Neuron (in vitro differentiated cells): ENCODE measurements around the gene SOCS1.

Experiments
- H2AFZ ChIP-seq: one replicate; pipeline ENCODE4 v1.6.1; 2013; ENCODE audit warnings: low read depth, mild to moderate bottlenecking, inconsistent platforms, low read length, moderate library complexity
- H3K27me3 ChIP-seq: one replicate; pipeline ENCODE4 v1.6.1; 2013; ENCODE audit warnings: low read length; ENCODE audit not compliant: insufficient read depth
- H3K36me3 ChIP-seq: one replicate; pipeline ENCODE4 v1.6.1; 2013; ENCODE audit warnings: low read length; ENCODE audit not compliant: insufficient read depth
- H3K4me1 ChIP-seq: one replicate; pipeline ENCODE4 v1.6.1; 2013; ENCODE audit warnings: low read length; ENCODE audit not compliant: insufficient read depth
- H3K4me3 ChIP-seq: 2 replicates; pipeline ENCODE4 v1.5.1; 2013; ENCODE audit warnings: mild to moderate bottlenecking, low read length, moderate library complexity
- H3K9me3 ChIP-seq: one replicate; pipeline ENCODE4 v1.6.1; 2013; ENCODE audit warnings: low read length

Gene SOCS1

GRCh38 chr16:11253009-11253994, 2.7 kb downstream of the SOCS1 start:
- H2AFZ ChIP-seq = no peak overlapping the region
- H3K9me3 ChIP-seq = no peaks in the 10 kb centered on the region
- no peak overlapping the region for H3K4me3 ChIP-seq
- peaks cover 14% of the 10 kb centered on the region for H3K4me1 ChIP-seq
- H3K36me3 ChIP-seq = no peaks in the 10 kb centered on the region
- H3K27me3 ChIP-seq = no peaks in the 10 kb centered on the region

DNA sequence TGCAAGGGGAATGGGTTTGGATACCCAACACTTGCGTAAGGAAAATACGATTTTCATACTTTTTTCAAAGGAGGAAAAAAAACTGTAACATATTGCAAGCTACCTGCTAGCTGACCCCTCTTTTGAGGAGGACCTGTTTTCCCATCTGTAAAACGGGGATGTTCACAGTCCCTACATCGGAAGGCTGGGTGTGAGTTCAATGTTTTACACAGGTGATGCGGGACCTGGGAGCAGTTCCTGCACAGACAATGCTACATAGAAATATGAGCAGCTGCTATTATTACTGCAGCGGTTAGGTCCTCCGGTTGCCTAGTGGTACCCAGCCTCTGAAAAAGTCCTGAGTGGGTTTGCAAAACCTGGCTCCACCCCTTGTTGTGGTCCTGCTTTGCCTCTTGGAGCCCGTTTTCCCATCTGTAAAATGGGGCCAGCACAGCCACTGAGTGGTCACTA, 3.5 kb downstream of the SOCS1 start:
- H3K27me3 ChIP-seq = no peaks in the 10 kb centered on the region

GRCh38 chr16:11251525-11252481, 4.2 kb downstream of the SOCS1 start:
- no peak overlapping the region for H2AFZ ChIP-seq
- H3K27me3 ChIP-seq = no peaks in the 10 kb centered on the region
- no peaks in the 10 kb centered on the region for H3K9me3 ChIP-seq
- H3K36me3 ChIP-seq = no peaks in the 10 kb centered on the region
- H3K4me1 ChIP-seq = peaks cover 10% of the 10 kb centered on the region
- no peak overlapping the region for H3K4me3 ChIP-seq

More for the DNA sequence above, 3.5 kb downstream of the SOCS1 start:
- Histone ChIP-seq H3K36me3 (no peaks in the 10 kb centered on the region), H3K4me1 (peaks cover 14% of the 10 kb centered on the region), H3K9me3 (no peaks in the 10 kb centered on the region), H2AFZ (no peak overlapping the region), H3K4me3 (no peak overlapping the region)

DNA sequence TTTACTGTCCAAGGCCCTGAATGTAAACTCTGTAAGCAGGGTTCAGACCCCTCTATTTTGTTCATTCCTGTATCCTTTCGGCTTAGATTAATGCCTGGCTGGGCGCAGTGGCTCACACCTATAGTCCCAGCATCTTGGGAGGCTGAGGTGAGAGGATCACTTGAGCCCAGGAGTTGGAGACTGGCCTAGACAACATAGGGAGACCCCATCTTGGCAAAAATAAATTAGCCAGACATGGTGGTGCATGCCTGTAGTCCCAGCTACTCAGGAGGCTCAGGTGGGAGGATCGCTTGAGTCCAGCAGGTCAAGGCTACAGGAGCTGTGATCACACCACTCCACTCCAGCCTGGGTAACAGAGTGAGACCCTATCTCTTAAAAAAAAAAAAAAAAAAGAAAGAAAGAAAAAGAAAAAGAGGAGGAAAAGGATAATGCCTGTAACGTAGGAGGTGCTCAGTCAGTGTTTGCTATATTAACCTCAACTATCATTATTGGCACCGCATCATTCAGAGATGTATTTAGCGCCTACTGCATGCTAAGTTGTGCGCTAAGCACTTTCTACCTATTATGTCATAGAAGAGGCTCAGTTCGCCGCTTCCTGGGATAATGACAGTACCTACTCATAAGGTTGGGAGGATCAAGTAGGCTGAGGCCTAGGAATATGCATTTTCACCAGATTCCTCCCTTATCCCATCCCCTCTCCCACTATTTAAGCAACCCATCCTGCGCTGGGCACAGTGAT, 5.0 kb downstream of the SOCS1 start:
- Histone ChIP-seq H3K9me3 (no peaks in the 10 kb centered on the region), H3K4me3 (no peak overlapping the region), H3K4me1 (peaks cover 9% of the 10 kb centered on the region)

GRCh38 chr16:11250091-11250785, 5.8 kb downstream of the SOCS1 start:
- H3K4me3 ChIP-seq = no peak overlapping the region
- peaks cover 6% of the 10 kb centered on the region for H3K4me1 ChIP-seq
- H2AFZ ChIP-seq = no peak overlapping the region

More for the DNA sequence above, 5.0 kb downstream of the SOCS1 start:
- H3K36me3 ChIP-seq = no peaks in the 10 kb centered on the region
- H2AFZ ChIP-seq = no peak overlapping the region
- H3K27me3 ChIP-seq = no peaks in the 10 kb centered on the region

DNA sequence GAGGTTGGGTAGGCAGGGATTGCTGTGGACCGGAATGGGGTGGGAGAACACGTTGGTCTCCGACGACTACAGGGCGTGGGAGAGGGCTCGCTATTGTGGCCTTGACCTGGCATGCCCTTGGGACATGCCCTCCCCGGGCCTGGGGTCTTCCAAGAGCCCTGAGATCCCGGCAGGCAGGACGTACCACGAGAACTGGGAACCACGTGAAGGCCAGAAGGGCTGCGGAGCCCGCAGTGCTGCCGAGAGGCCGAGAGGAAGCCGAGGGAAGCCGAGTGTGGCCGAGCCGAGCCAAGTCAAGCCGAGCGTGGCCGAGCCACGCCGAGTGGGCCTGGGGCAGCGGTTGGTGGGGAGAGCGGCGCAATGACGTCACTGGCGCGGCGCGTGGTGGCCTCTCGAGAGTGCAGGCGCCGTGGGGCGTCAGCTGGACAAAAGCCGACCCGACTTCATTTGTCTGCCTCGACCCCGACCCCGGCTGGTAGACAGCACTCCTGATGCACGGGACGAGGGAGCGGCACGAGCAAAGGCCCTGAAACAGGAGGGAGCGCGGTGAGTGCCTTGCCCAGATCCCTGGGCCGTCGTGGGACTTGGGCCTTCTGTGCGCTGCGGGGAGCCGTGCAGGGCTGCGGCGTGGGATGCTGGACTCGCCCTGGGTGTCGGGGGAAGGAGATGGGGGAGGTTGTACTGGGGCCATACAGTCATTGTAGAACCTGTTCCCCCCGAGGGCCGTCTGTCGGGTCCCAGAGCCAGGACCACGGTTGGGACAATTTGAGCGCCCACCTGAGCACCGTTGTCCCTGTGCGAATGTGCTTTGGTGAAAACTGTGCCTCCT, 6.6 kb downstream of the SOCS1 start:
- Histone ChIP-seq H3K4me1 (peaks cover 1% of the 10 kb centered on the region), H3K4me3 (no peak overlapping the region), H2AFZ (no peak overlapping the region), H3K36me3 (no peaks in the 10 kb centered on the region), H3K9me3 (no peaks in the 10 kb centered on the region), H3K27me3 (no peaks in the 10 kb centered on the region)

More at GRCh38 chr16:11250091-11250785, 5.8 kb downstream of the SOCS1 start:
- no peaks in the 10 kb centered on the region for H3K36me3 ChIP-seq
- no peaks in the 10 kb centered on the region for H3K9me3 ChIP-seq
- H3K27me3 ChIP-seq = no peaks in the 10 kb centered on the region

DNA sequence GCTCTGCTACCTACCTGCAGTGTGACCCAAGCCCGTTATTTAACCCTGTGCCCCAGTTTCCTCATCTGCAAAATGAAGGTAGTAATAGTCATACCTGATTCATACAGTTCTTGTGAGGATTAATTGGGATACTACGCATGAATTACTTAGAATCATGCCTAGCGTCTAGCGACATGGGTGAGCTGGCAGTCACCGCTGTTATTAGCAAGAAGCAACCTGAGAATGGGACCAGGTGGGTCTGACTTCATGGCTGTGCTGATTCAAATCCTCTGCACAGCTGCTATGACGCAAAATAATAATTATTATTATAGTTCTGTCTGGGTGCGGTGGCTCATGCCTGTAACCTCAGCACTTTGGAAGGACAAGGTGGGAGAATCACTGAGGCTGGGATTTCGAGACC, 7.9 kb downstream of the SOCS1 start:
- H3K27me3 ChIP-seq = no peaks in the 10 kb centered on the region
- no peak overlapping the region for H3K4me3 ChIP-seq
- H2AFZ ChIP-seq = no peak overlapping the region
- H3K36me3 ChIP-seq = no peaks in the 10 kb centered on the region
- no peaks in the 10 kb centered on the region for H3K9me3 ChIP-seq
- H3K4me1 ChIP-seq = no peaks in the 10 kb centered on the region

DNA sequence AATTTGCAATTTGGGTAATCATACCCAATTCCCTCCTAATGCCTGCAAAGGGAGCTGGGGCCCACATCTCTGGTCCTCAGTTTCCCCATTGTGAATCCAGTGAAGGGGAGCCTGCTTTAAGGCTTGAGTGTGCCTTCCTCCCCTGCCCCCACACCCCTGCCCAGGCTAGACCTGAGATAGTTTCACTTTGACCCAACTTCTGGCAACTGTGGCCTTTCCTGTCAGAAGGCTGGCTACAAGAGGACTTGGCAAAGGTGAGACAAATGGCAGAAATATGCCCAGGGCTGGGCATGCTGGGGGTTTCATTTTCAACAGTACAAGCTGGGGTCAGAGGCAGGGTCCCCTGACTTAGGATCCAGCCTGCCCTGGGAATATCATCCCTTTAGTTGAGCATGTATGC, 10.0 kb downstream of the SOCS1 start:
- Histone ChIP-seq H3K9me3 (no peaks in the 10 kb centered on the region), H3K4me3 (no peak overlapping the region), H3K36me3 (no peaks in the 10 kb centered on the region)

GRCh38 chr16:11245222-11245737, 10.7 kb downstream of the SOCS1 start:
- Histone ChIP-seq H2AFZ (no peak overlapping the region), H3K9me3 (no peaks in the 10 kb centered on the region), H3K36me3 (no peaks in the 10 kb centered on the region), H3K4me1 (no peaks in the 10 kb centered on the region), H3K27me3 (no peaks in the 10 kb centered on the region), H3K4me3 (no peak overlapping the region)

More for the DNA sequence above, 10.0 kb downstream of the SOCS1 start:
- Histone ChIP-seq H3K27me3 (no peaks in the 10 kb centered on the region), H2AFZ (no peak overlapping the region), H3K4me1 (no peaks in the 10 kb centered on the region)

DNA sequence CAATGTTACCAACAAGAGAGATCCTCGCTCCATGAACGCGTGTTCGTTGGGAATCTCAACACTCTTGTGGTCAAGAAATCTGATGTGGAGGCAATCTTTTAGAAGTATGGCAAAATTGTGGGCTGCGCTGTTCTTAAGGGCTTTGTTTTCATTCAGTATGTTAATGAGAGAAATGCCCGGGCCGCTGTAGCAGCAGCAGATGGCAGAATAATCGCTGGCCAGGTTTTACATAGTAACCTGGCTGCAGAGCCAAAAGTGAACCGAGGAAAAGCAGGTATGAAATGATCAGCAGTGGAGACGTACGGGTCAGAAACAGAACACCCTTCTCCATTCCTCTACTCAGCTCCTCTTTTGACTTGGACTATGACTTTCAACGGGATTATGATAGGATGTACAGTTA, 13.3 kb downstream of the SOCS1 start:
- no peak overlapping the region for H2AFZ ChIP-seq
- H3K36me3 ChIP-seq = no peaks in the 10 kb centered on the region
- no peaks in the 10 kb centered on the region for H3K27me3 ChIP-seq
- peaks cover 2% of the 10 kb centered on the region for H3K9me3 ChIP-seq
- no peaks in the 10 kb centered on the region for H3K4me1 ChIP-seq
- no peak overlapping the region for H3K4me3 ChIP-seq

DNA sequence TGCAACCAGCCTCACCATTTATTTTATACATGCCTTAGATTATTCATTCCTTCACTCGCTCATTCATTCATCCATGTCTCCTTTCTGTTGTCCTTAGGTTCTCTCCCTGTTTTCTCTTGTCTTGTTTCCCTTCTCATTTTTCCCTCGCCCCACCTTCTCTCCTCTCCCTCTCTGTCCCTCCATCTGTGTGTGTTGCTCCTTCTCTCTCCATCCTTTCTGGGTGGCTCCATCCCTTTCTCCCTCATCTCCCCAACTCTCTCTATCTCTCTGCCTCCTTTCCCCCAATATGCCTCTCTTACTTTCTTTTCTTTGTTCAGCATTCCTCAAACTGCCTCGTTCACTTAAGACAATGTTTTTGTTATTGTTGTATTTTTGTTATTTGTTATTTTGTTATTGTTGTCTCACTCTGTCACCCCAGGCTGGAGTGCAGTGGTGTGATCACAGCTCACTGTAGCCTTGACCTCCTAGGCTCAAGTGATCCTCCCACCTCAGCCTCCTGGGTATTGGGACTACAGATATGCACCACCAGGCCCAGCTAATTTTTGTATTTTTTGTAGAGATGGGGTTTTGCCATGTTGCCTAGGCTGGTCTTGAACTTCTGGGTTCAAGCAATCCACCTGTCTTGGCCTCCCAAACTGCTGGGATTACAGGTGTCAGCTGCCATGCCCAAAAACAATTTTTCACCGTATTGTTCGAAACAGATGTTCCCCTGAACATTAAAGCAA, 14.4 kb downstream of the SOCS1 start:
- Histone ChIP-seq H3K4me3 (no peak overlapping the region), H3K4me1 (no peaks in the 10 kb centered on the region), H2AFZ (no peak overlapping the region), H3K27me3 (no peaks in the 10 kb centered on the region), H3K9me3 (peaks cover 2% of the 10 kb centered on the region), H3K36me3 (no peaks in the 10 kb centered on the region)
